Endodermal cell (in vitro differentiated cells): ENCODE data around the gene MRPS24. TPM values are rescaled to one million over a fixed set of nuclear protein-coding genes. Genes with fewer than 3 reads are reported as not detected.
A peak's percentile ranks its signal among the peaks of the same experiment; 100 is the strongest.

Experiments
- DNase-seq: peaks from one replicate; pipeline ENCODE4 v3.0.0-alpha.2; 2017
- H3K27ac ChIP-seq: 2 replicates; pipeline ENCODE4 v1.5.1; 2013; ENCODE audit warnings: mild to moderate bottlenecking, low read depth, low read length, moderate library complexity
- H3K27me3 ChIP-seq: 2 replicates; pipeline ENCODE4 v1.6.1; 2013; ENCODE audit warnings: mild to moderate bottlenecking, low read length, moderate library complexity; ENCODE audit not compliant: insufficient read depth, control insufficient read depth, poor library complexity, severe bottlenecking
- H3K36me3 ChIP-seq: 2 replicates; pipeline ENCODE4 v1.7.0; 2013; ENCODE audit warnings: mild to moderate bottlenecking, low read length, moderate library complexity; ENCODE audit not compliant: control insufficient read depth, insufficient read depth
- H3K4me1 ChIP-seq: one replicate; pipeline ENCODE4 v1.7.0; 2013; ENCODE audit warnings: low read length; ENCODE audit not compliant: control insufficient read depth, insufficient read depth
- H3K4me3 ChIP-seq: 2 replicates; pipeline ENCODE4 v1.5.1; 2013; ENCODE audit warnings: mild to moderate bottlenecking, low read length, moderate library complexity
- H3K9ac ChIP-seq: 2 replicates; pipeline ENCODE4 v1.6.1; 2013; ENCODE audit warnings: mild to moderate bottlenecking, low read length, moderate library complexity; ENCODE audit not compliant: poor library complexity, severe bottlenecking; ENCODE audit errors: extremely low read depth
- H3K9me3 ChIP-seq: 2 replicates; pipeline ENCODE4 v1.6.1; 2013; ENCODE audit warnings: mild to moderate bottlenecking, low read length, moderate library complexity; ENCODE audit not compliant: control insufficient read depth
- H3K27ac Mint-ChIP-seq: 2 replicates; pipeline ENCODE4 v1.8.0; 2020; ENCODE audit warnings: mixed read lengths
- H3K27me3 Mint-ChIP-seq: 2 replicates; pipeline ENCODE4 v1.8.0; 2021; ENCODE audit warnings: mild to moderate bottlenecking, mixed read lengths; ENCODE audit not compliant: insufficient read depth
- H3K36me3 Mint-ChIP-seq: 2 replicates; pipeline ENCODE4 v1.8.0; 2020; ENCODE audit warnings: low read depth, mixed read lengths
- H3K4me1 Mint-ChIP-seq: 2 replicates; pipeline ENCODE4 v1.8.0; 2020; ENCODE audit warnings: mixed read lengths
- H3K4me3 Mint-ChIP-seq: 2 replicates; pipeline ENCODE4 v1.8.0; 2020; ENCODE audit warnings: mild to moderate bottlenecking, moderate library complexity, mixed read lengths
- H3K9me3 Mint-ChIP-seq: 2 replicates; pipeline ENCODE4 v1.8.0; 2020; ENCODE audit warnings: mild to moderate bottlenecking, mixed read lengths
- WGBS, 2 experiments: methylation state at CpG; one replicate each; pipeline versions ENCODE4 v1.1.5 to v1.1.7; 2013; ENCODE audit warnings: missing lambda C conversion rate in 2 of 2, mixed read lengths in 1 of 2; ENCODE audit not compliant: insufficient coverage in 1 of 2, insufficient read length in 1 of 2; 5-methylcytosine and 5-hydroxymethylcytosine counted together
- total RNA-seq, 2 donors: library from RNA; stranded (reverse); fragmentation: NEBNext Ultra II Directional in 1 of 2; extraction: Animal tissue kit (Norgen Biotek cat#: 25700) in 1 of 2; gene quantifications; 2 replicates in 1 of 2; 3 replicates in 1 of 2; pipeline ENCODE4 v1.2.1, GENCODE V29; 2021
- TF ChIP-seq, protein P1 (sequence below): fragments of 200-600 bp; sonication (generic); conservative IDR thresholded peaks from 2 replicates; pipeline ENCODE4 v1.5.0; 2021; ENCODE audit warnings: antibody characterized with exemption, mild to moderate bottlenecking

Gene MRPS24
- total RNA-seq, 2 donors from 2014 or later, result 86.5 to 91.0 TPM

GRCh38 chr7:43873300-43873699, 4.0 kb upstream of the MRPS24 start:
- peaks cover 8% of the 10 kb centered on the region for H3K27me3 Mint-ChIP-seq
- Histone ChIP-seq H3K27ac (no peak overlapping the region), H3K9ac (no peak overlapping the region), H3K27me3 (no peaks in the 10 kb centered on the region), H3K36me3 (peaks cover 16% of the 10 kb centered on the region), H3K4me3 (no peak overlapping the region), H3K4me1 (peaks cover 3% of the 10 kb centered on the region), H3K9me3 (no peaks in the 10 kb centered on the region)
- H3K9me3 Mint-ChIP-seq, result no peaks in the 10 kb centered on the region
- DNase-seq, result no peak
- H3K36me3 Mint-ChIP-seq, result peaks cover 29% of the 10 kb centered on the region
- peaks cover 13% of the 10 kb centered on the region for H3K4me1 Mint-ChIP-seq
- TF ChIP-seq, protein P1, sequence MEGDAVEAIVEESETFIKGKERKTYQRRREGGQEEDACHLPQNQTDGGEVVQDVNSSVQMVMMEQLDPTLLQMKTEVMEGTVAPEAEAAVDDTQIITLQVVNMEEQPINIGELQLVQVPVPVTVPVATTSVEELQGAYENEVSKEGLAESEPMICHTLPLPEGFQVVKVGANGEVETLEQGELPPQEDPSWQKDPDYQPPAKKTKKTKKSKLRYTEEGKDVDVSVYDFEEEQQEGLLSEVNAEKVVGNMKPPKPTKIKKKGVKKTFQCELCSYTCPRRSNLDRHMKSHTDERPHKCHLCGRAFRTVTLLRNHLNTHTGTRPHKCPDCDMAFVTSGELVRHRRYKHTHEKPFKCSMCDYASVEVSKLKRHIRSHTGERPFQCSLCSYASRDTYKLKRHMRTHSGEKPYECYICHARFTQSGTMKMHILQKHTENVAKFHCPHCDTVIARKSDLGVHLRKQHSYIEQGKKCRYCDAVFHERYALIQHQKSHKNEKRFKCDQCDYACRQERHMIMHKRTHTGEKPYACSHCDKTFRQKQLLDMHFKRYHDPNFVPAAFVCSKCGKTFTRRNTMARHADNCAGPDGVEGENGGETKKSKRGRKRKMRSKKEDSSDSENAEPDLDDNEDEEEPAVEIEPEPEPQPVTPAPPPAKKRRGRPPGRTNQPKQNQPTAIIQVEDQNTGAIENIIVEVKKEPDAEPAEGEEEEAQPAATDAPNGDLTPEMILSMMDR, result no peak
- no peak overlapping the region for H3K4me3 Mint-ChIP-seq
- WGBS, 2 experiments, result 87 to 90% methylated on average over 5 of the region's 5 CpGs
- H3K27ac Mint-ChIP-seq, result no peak overlapping the region

DNA sequence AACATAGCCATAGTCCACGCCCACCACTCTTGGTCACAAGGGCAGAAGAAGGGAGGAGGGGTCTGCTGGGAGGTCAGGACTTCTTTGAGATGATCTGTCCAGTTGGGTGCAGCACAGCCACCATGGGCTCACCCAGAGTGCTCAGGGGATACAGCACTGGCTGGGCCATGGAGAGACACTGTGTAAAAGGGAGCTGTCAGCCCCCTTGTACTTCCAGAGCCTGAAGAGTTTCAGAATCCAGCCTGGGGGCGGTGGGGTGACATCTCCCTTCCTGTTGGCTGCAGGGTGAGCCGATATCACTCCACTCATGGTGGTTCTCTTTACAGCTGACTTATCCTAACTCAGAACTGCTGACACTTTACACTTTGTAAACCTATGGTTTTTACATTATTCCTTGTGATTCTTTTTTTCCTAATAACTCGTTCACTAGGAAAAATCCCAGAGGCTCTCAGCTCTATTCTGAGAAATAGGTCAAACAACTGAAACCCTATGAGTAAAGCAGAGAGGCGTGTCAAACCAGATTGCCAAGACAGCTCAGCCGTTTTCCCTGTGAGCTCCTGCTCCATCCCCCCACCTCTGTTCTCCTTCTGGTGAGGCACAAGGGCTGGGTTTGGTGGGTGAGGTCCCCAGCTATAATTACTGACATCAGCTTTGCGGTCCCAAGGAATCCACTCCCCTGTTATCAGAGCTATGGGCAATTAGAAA, 3.2 kb upstream of the MRPS24 start:
- no peak overlapping the region for H3K9ac ChIP-seq
- H3K36me3 Mint-ChIP-seq, result peaks cover 22% of the 10 kb centered on the region

GRCh38 chr7:43871064-43871463, 1.7 kb upstream of the MRPS24 start:
- Mint-ChIP-seq H3K9me3 (no peaks in the 10 kb centered on the region), H3K4me3 (no peak overlapping the region), H3K36me3 (peaks cover 20% of the 10 kb centered on the region), H3K27ac (no peak overlapping the region), H3K27me3 (peaks cover 8% of the 10 kb centered on the region), H3K4me1 (peaks cover 13% of the 10 kb centered on the region)
- no peak for DNase-seq
- Histone ChIP-seq H3K9me3 (no peaks in the 10 kb centered on the region), H3K27me3 (no peaks in the 10 kb centered on the region), H3K36me3 (peaks cover 18% of the 10 kb centered on the region), H3K9ac (no peak overlapping the region), H3K4me3 (no peak overlapping the region), H3K27ac (no peak overlapping the region), H3K4me1 (peaks cover 4% of the 10 kb centered on the region)
- 85 to 100% methylated on average over 3 of the region's 3 CpGs for WGBS, 2 experiments
- TF ChIP-seq, protein P1, result no peak

More for the DNA sequence above, 3.2 kb upstream of the MRPS24 start:
- peaks cover 8% of the 10 kb centered on the region for H3K27me3 Mint-ChIP-seq
- H3K4me3 ChIP-seq, result no peak overlapping the region
- peaks cover 4% of the 10 kb centered on the region for H3K4me1 ChIP-seq
- H3K4me3 Mint-ChIP-seq, result no peak overlapping the region
- H3K27me3 ChIP-seq, result no peaks in the 10 kb centered on the region
- peaks cover 12% of the 10 kb centered on the region for H3K36me3 ChIP-seq
- no peak overlapping the region for H3K27ac Mint-ChIP-seq
- H3K27ac ChIP-seq, result no peak overlapping the region
- no peaks in the 10 kb centered on the region for H3K9me3 ChIP-seq
- whole genome bisulfite sequencing, 2 experiments, result 82 to 83% methylated on average over 5 to 7 of the region's 7 CpGs
- no peaks in the 10 kb centered on the region for H3K9me3 Mint-ChIP-seq
- peak; percentile 52 for DNase-seq
- H3K4me1 Mint-ChIP-seq, result peaks cover 13% of the 10 kb centered on the region
- TF ChIP-seq, protein P1, result no peak
